OCI-LY1 (cell line): Measurements from ENCODE around the gene RDH13.
A peak's percentile ranks its signal among the peaks of the same experiment; 100 is the strongest.

Experiments
- H2AFZ ChIP-seq: fragments of 200-600 bp; sonication (generic), shearing (Covaris generic); 2 replicates; pipeline ENCODE4 v1.6.0; 2014; ENCODE audit warnings: antibody characterized with exemption, mild to moderate bottlenecking, low read length
- H3F3A ChIP-seq: fragments of 200-600 bp; sonication (generic), shearing (Covaris generic); 2 replicates; pipeline ENCODE4 v1.6.0; 2014; ENCODE audit warnings: mild to moderate bottlenecking, antibody characterized with exemption, low read length, moderate library complexity; ENCODE audit not compliant: insufficient read depth
- H3K27ac ChIP-seq: fragments of 200-600 bp; sonication (generic); 2 replicates; pipeline ENCODE4 v1.5.1; 2014; ENCODE audit warnings: low read length, mixed run types, mild to moderate bottlenecking, low read depth; ENCODE audit not compliant: poor library complexity, severe bottlenecking
- H3K27me3 ChIP-seq: fragments of 200-600 bp; sonication (generic); 2 replicates; pipeline ENCODE4 v1.6.0; 2014; ENCODE audit warnings: antibody characterized with exemption, mild to moderate bottlenecking, low read length, moderate library complexity; ENCODE audit not compliant: insufficient read depth
- H3K36me3 ChIP-seq: fragments of 200-600 bp; sonication (generic); 2 replicates; pipeline ENCODE4 v1.6.1; 2014; ENCODE audit warnings: mild to moderate bottlenecking, antibody characterized with exemption, low read length, moderate library complexity, mixed read lengths; ENCODE audit not compliant: insufficient read depth
- H3K4me1 ChIP-seq: fragments of 200-600 bp; sonication (generic); 2 replicates; pipeline ENCODE4 v1.5.1; 2014; ENCODE audit warnings: mild to moderate bottlenecking, low read length, moderate library complexity; ENCODE audit not compliant: insufficient read depth, severe bottlenecking
- H3K4me2 ChIP-seq: fragments of 200-600 bp; sonication (generic), shearing (Covaris generic); 2 replicates; pipeline ENCODE4 v1.6.1; 2014; ENCODE audit warnings: low read length
- H3K4me3 ChIP-seq: fragments of 200-600 bp; sonication (generic); 2 replicates; pipeline ENCODE4 v1.5.1; 2014; ENCODE audit warnings: low read length, low read depth, mild to moderate bottlenecking, mixed read lengths; ENCODE audit not compliant: poor library complexity, severe bottlenecking
- H3K79me2 ChIP-seq: fragments of 200-600 bp; shearing (Covaris generic); 2 replicates; pipeline ENCODE4 v1.6.1; 2016; ENCODE audit warnings: mixed run types, low read length, mixed read lengths; ENCODE audit not compliant: insufficient read depth
- H3K9ac ChIP-seq: fragments of 200-600 bp; sonication (generic), shearing (Covaris generic); 2 replicates; pipeline ENCODE4 v1.6.1; 2014; ENCODE audit warnings: mild to moderate bottlenecking, low read length, mixed read lengths
- H3K9me2 ChIP-seq: fragments of 200-600 bp; sonication (generic), shearing (Covaris generic); 2 replicates; pipeline ENCODE4 v1.6.1; 2014; ENCODE audit warnings: low read depth, mild to moderate bottlenecking, low read length, mixed read lengths
- H3K9me3 ChIP-seq: fragments of 200-600 bp; shearing (Covaris generic); 2 replicates; pipeline ENCODE4 v1.6.1; 2014; ENCODE audit warnings: low read length, mixed read lengths
- H4K20me1 ChIP-seq: fragments of 200-600 bp; sonication (generic), shearing (Covaris generic); 2 replicates; pipeline ENCODE4 v1.6.0; 2016; ENCODE audit warnings: mild to moderate bottlenecking, low read length; ENCODE audit not compliant: insufficient read depth
- CTCF ChIP-seq: fragments of 200-600 bp; sonication (generic), shearing (Covaris generic); IDR thresholded peaks from 2 replicates; pipeline ENCODE4 v1.5.1; 2017; ENCODE audit warnings: mild to moderate bottlenecking, antibody characterized with exemption, low read length, moderate library complexity, mixed read lengths
- EZH2 ChIP-seq: fragments of 200-600 bp; sonication (generic), shearing (Covaris generic); IDR thresholded peaks from 2 replicates; pipeline ENCODE4 v1.8.0; 2017; ENCODE audit warnings: borderline replicate concordance, mixed run types, mild to moderate bottlenecking, antibody characterized with exemption, low read length, moderate library complexity, mixed read lengths

Gene RDH13

GRCh38 chr19:55079400-55080038 lies 16.6 kb upstream of the RDH13 start:
- Histone ChIP-seq H3K27me3 (peaks cover 9% of the 10 kb centered on the region; the same call in 1 of the 2 replicates), H3K9me3 (peaks cover 4% of the 10 kb centered on the region; the same call in 1 of the 2 replicates), H3K27ac (no peak overlapping the region), H3K4me2 (peak overlapping the region; percentile 88), H3K4me3 (peak overlapping the region; percentile 65), H3K36me3 (no peaks in the 10 kb centered on the region), H3F3A (no peaks in the 10 kb centered on the region), H3K9me2 (no peaks in the 10 kb centered on the region), H2AFZ (no peak overlapping the region), H4K20me1 (no peaks in the 10 kb centered on the region), H3K9ac (peak overlapping the region; percentile 53; the same call in 1 of the 2 replicates), H3K79me2 (no peaks in the 10 kb centered on the region), H3K4me1 (peaks cover 10% of the 10 kb centered on the region)
- TF ChIP-seq CTCF, result no peak
- no peak for TF ChIP-seq EZH2

- no peaks in the 10 kb centered on the region for H3K9me2 ChIP-seq
- H4K20me1 ChIP-seq, result no peaks in the 10 kb centered on the region
- H3K4me2 ChIP-seq, result no peak overlapping the region
- H3K4me3 ChIP-seq, result no peak overlapping the region
- H2AFZ ChIP-seq, result no peak overlapping the region
- H3K4me1 ChIP-seq, result peaks cover 10% of the 10 kb centered on the region
- H3K9ac ChIP-seq, result no peak overlapping the region
- H3K79me2 ChIP-seq, result no peaks in the 10 kb centered on the region
- no peak overlapping the region for H3K27ac ChIP-seq
- no peak for TF ChIP-seq EZH2
- TF ChIP-seq CTCF, result no peak
- no peaks in the 10 kb centered on the region for H3K36me3 ChIP-seq
- no peaks in the 10 kb centered on the region for H3F3A ChIP-seq
- H3K27me3 ChIP-seq, result peaks cover 9% of the 10 kb centered on the region; the same call in 1 of the 2 replicates
- H3K9me3 ChIP-seq, result peaks cover 4% of the 10 kb centered on the region; the same call in 1 of the 2 replicates
These were observed 16.0 kb upstream of the RDH13 start for GRCh38 chr19:55078996-55079395.

- no peaks in the 10 kb centered on the region for H3K79me2 ChIP-seq
- TF ChIP-seq EZH2, result no peak
- no peak for TF ChIP-seq CTCF
- H3K27me3 ChIP-seq, result peaks cover 9% of the 10 kb centered on the region; the same call in 1 of the 2 replicates
- H3K4me1 ChIP-seq, result peaks cover 10% of the 10 kb centered on the region
- peaks cover under 1% of the 10 kb centered on the region; the same call in 1 of the 2 replicates for H3K9me3 ChIP-seq
- H3K9ac ChIP-seq, result no peak overlapping the region
- no peak overlapping the region for H3K27ac ChIP-seq
- H3K4me3 ChIP-seq, result no peak overlapping the region
- no peaks in the 10 kb centered on the region for H4K20me1 ChIP-seq
- no peaks in the 10 kb centered on the region for H3K9me2 ChIP-seq
- no peaks in the 10 kb centered on the region for H3K36me3 ChIP-seq
- no peaks in the 10 kb centered on the region for H3F3A ChIP-seq
- no peak overlapping the region for H3K4me2 ChIP-seq
- no peak overlapping the region for H2AFZ ChIP-seq
These were observed 14.2 kb upstream of the RDH13 start for GRCh38 chr19:55077106-55077505.
